RWPE2 (cell line): ENCODE measurements around the gene BRINP3.
"Not testable (repeated sequence)": the region's sequence is repeated elsewhere in the genome, so short reads cannot be mapped to it uniquely, and the experiment has no call there.

Experiments used
- ATAC-seq: fragments of 200-7000 bp; cut with Tn5 transposase; 3 replicates; pipeline ENCODE4 v1.9.1; 2021; ENCODE audit warnings: low read depth
- DNase-seq: peaks from one replicate; pipeline ENCODE4 v3.0.0-alpha.2; 2020; ENCODE audit warnings: low spot score
- H3K27ac ChIP-seq: fragments of 450-650 bp; 2 replicates; pipeline ENCODE4 v1.5.1; 2017; ENCODE audit warnings: mild to moderate bottlenecking; ENCODE audit not compliant: poor library complexity, severe bottlenecking
- H3K27me3 ChIP-seq: fragments of 250-450 bp; sonication (Bioruptor Pico); 2 replicates; pipeline ENCODE4 v1.5.1; 2021; ENCODE audit warnings: mild to moderate bottlenecking, moderate library complexity; ENCODE audit not compliant: insufficient read depth, poor library complexity, severe bottlenecking
- H3K36me3 ChIP-seq: fragments of 250-450 bp; sonication (Bioruptor Pico); 2 replicates; pipeline ENCODE4 v1.5.1; 2020; ENCODE audit warnings: low read depth, mild to moderate bottlenecking, moderate library complexity
- H3K4me1 ChIP-seq: fragments of 250-450 bp; sonication (Bioruptor Pico); 2 replicates; pipeline ENCODE4 v1.5.1; 2021; ENCODE audit warnings: mild to moderate bottlenecking, moderate library complexity; ENCODE audit not compliant: insufficient read depth, poor library complexity, severe bottlenecking
- H3K4me3 ChIP-seq: fragments of 250-450 bp; sonication (Bioruptor Pico); 2 replicates; pipeline ENCODE4 v1.5.1; 2021; ENCODE audit warnings: mild to moderate bottlenecking, moderate library complexity; ENCODE audit not compliant: severe bottlenecking
- H3K9me3 ChIP-seq: fragments of 250-450 bp; sonication (Bioruptor Pico); 2 replicates; pipeline ENCODE4 v1.5.1; 2021; ENCODE audit warnings: mild to moderate bottlenecking, moderate library complexity; ENCODE audit not compliant: severe bottlenecking
- CTCF ChIP-seq: fragments of 450-650 bp; IDR thresholded peaks from one replicate; pipeline ENCODE4 v1.5.1; 2017; ENCODE audit warnings: mild to moderate bottlenecking, moderate library complexity; ENCODE audit not compliant: poor library complexity, severe bottlenecking

BRINP3 gene

GRCh38 chr1:190138266-190138665 is 339.4 kb downstream of the BRINP3 start:
- no peaks in the 10 kb centered on the region for H3K27me3 ChIP-seq
- DNase-seq (no peak), ATAC-seq (no peak)
- H3K4me3 ChIP-seq: no peak overlapping the region
- no peaks in the 10 kb centered on the region for H3K9me3 ChIP-seq
- H3K36me3 ChIP-seq: no peaks in the 10 kb centered on the region
- TF ChIP-seq CTCF: no peak
- H3K27ac ChIP-seq: no peak overlapping the region
- no peaks in the 10 kb centered on the region for H3K4me1 ChIP-seq

GRCh38 chr1:190129366-190129765 is 348.3 kb downstream of the BRINP3 start:
- H3K4me1 ChIP-seq: no peaks in the 10 kb centered on the region
- H3K27ac ChIP-seq: no peak overlapping the region
- H3K27me3 ChIP-seq: no peaks in the 10 kb centered on the region
- no peaks in the 10 kb centered on the region for H3K9me3 ChIP-seq
- DNase-seq (no peak), ATAC-seq (no peak)
- no peak overlapping the region for H3K4me3 ChIP-seq
- TF ChIP-seq CTCF: no peak
- H3K36me3 ChIP-seq: no peaks in the 10 kb centered on the region

GRCh38 chr1:190126728-190127127 is 350.9 kb downstream of the BRINP3 start:
- H3K27ac ChIP-seq: no peak overlapping the region
- H3K4me1 ChIP-seq: no peaks in the 10 kb centered on the region
- ATAC-seq (no peak), DNase-seq (no peak)
- TF ChIP-seq CTCF: no peak
- H3K9me3 ChIP-seq: no peaks in the 10 kb centered on the region
- no peak overlapping the region for H3K4me3 ChIP-seq
- no peaks in the 10 kb centered on the region for H3K27me3 ChIP-seq
- H3K36me3 ChIP-seq: no peaks in the 10 kb centered on the region

GRCh38 chr1:190124068-190124467 is 353.6 kb downstream of the BRINP3 start:
- Histone ChIP-seq H3K27me3 (no peaks in the 10 kb centered on the region), H3K36me3 (no peaks in the 10 kb centered on the region), H3K4me1 (no peaks in the 10 kb centered on the region), H3K9me3 (no peaks in the 10 kb centered on the region), H3K4me3 (no peak overlapping the region), H3K27ac (no peak overlapping the region)
- no peak for DNase-seq
- ATAC-seq: no peak
- no peak for TF ChIP-seq CTCF

GRCh38 chr1:190120564-190120963 is 357.1 kb downstream of the BRINP3 start:
- H3K9me3 ChIP-seq, DNase-seq, H3K36me3 ChIP-seq, H3K27me3 ChIP-seq, H3K4me1 ChIP-seq, H3K27ac ChIP-seq, H3K4me3 ChIP-seq, ATAC-seq: not testable (repeated sequence)
